Smooth muscle cell of the pulmonary artery (primary cell): ENCODE measurements around the gene BTG3. TPM values are rescaled to one million over a fixed set of nuclear protein-coding genes. Genes with fewer than 3 reads are reported as not detected.

Experiments
- total RNA-seq: library from RNA; depleted of rRNA; stranded (reverse); fragments of >200 nt; gene quantifications from 2 replicates; pipeline ENCODE4 v1.2.3, GENCODE V29; 2014

BTG3 gene
- total RNA-seq: 16.1 and 18.9 TPM in 2 replicates

GRCh38 chr21:17612565-17613241 is at the start of gene BTG3:
TSS of gene BTG3 (minus strand) at chr21:17612901. CDS start at chr21:17609144, 3,757 bp downstream.

Other genes starting within 250 kb of the BTG3 start
- 0.91 and 2.2 TPM in 2 replicates for gene CXADR, start 99.9 kb downstream of the BTG3 start, total RNA-seq
- gene C21orf91, start 206.5 kb upstream of the BTG3 start, total RNA-seq: 4.9 and 6.1 TPM in 2 replicates